Measurements from ENCODE around the gene RB1. TPM values are rescaled to one million over a fixed set of nuclear protein-coding genes. Genes with fewer than 3 reads are reported as not detected.

RB1 gene
- total and polyA plus RNA-seq, 9 of the 15 experiments (the other 6 are each of a cell fraction or from before 2014, with no cell fraction given), result 5.0 to 23.8 (median 17.9) TPM

DNA sequence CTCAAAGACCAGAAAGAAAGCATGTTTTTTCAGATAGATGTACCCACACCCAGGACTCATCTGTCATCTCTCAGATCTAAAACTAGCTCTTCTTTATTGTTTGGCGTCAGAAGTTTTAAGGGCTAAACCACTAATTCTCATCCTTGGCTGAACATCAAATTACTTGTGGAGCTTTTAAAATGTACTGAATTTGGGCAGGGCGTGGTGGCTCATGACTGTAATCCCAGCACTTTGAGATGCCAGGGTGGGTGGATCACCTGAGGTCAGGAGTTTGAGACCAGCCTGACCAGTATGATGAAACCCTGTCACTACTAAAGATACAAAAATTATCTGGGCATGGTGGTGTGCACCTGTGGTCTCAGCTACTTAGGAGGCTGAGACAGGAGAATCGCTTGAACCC is 181.9 kb downstream of the RB1 start:
- ChIA-PET POLR2A (no interaction called here), CTCF (ENCODE audit: low intra/inter-chr PET ratio) (no interaction called here)
- no peak for DNase-seq (ENCODE audit: extremely low read depth in 1 of 4, low spot score in 3 of 4)
- TF ChIP-seq, protein P1, sequence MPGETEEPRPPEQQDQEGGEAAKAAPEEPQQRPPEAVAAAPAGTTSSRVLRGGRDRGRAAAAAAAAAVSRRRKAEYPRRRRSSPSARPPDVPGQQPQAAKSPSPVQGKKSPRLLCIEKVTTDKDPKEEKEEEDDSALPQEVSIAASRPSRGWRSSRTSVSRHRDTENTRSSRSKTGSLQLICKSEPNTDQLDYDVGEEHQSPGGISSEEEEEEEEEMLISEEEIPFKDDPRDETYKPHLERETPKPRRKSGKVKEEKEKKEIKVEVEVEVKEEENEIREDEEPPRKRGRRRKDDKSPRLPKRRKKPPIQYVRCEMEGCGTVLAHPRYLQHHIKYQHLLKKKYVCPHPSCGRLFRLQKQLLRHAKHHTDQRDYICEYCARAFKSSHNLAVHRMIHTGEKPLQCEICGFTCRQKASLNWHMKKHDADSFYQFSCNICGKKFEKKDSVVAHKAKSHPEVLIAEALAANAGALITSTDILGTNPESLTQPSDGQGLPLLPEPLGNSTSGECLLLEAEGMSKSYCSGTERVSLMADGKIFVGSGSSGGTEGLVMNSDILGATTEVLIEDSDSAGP (CRISPR knock-in tag; IDR thresholded peaks at IDR 0.05), result no peak
- TF ChIP-seq FOXP1 (CRISPR knock-in tag; IDR thresholded peaks at IDR 0.05) (no peak), EHMT2 (IDR thresholded peaks at IDR 0.05) (no peak)
- TF ChIP-seq, protein P2, sequence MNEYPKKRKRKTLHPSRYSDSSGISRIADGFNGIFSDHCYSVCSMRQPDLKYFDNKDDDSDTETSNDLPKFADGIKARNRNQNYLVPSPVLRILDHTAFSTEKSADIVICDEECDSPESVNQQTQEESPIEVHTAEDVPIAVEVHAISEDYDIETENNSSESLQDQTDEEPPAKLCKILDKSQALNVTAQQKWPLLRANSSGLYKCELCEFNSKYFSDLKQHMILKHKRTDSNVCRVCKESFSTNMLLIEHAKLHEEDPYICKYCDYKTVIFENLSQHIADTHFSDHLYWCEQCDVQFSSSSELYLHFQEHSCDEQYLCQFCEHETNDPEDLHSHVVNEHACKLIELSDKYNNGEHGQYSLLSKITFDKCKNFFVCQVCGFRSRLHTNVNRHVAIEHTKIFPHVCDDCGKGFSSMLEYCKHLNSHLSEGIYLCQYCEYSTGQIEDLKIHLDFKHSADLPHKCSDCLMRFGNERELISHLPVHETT (CRISPR knock-in tag; conservative IDR thresholded peaks at IDR 0.05 in 1 of 2, IDR thresholded peaks at IDR 0.05 in 1 of 2), result no peak
- Histone ChIP-seq H3K27me3 (ENCODE audit: control insufficient read depth in 2 of 2, insufficient read depth in 2 of 2, low read length in 2 of 2) (no peaks in the 10 kb centered on the region), H3K9me3 (replicated peaks; ENCODE audit: control insufficient read depth, insufficient read depth, low read depth, low read length) (no peaks in the 10 kb centered on the region), H3K27ac (ENCODE audit: extremely low read depth, low read depth, low read length) (no peak overlapping the region), H3K36me3 (ENCODE audit: control insufficient read depth, insufficient read depth, low read length) (no peaks in the 10 kb centered on the region), H3K4me2 (ENCODE audit: insufficient read depth, low read length) (no peak overlapping the region), H3K79me2 (ENCODE audit: control insufficient read depth, insufficient read depth, low read length) (no peaks in the 10 kb centered on the region), H4K20me1 (replicated peaks; ENCODE audit: control insufficient read depth, insufficient read depth, low read length) (no peaks in the 10 kb centered on the region), H3K9me1 (ENCODE audit: control insufficient read depth, insufficient read depth, low read length) (no peaks in the 10 kb centered on the region), H3K4me1 (replicated peaks in 1 of 2; ENCODE audit: control insufficient read depth in 2 of 2, insufficient read depth in 2 of 2, low read length in 2 of 2) (no peaks in the 10 kb centered on the region), H3K4me3 (no peak overlapping the region), H2AFZ (ENCODE audit: low read depth, low read length) (no peak overlapping the region), H3K9ac (ENCODE audit: insufficient read depth in 1 of 2, low read depth in 2 of 2, low read length in 2 of 2) (no peak overlapping the region)
- in situ Hi-C loops (cut with MboI) (no loop called here), intact Hi-C loops (cut with micrococcal nuclease) (no loop called here)
- no peak for ATAC-seq
- BruUV-seq (replicated peaks), result no TSS peak
- no peak for FAIRE-seq
- WGBS (ENCODE audit: insufficient coverage, low coverage, missing lambda C conversion rate), result 58% methylated on average over 3 of the region's 3 CpGs

Measured in K562 (cell line).